ENCODE data around the gene MX2. TPM values are rescaled to one million over a fixed set of nuclear protein-coding genes. Genes with fewer than 3 reads are reported as not detected.

Gene MX2
- total RNA-seq, 2 donors from 2014 or later: 1.6 to 11.4 TPM

- H3K4me3 ChIP-seq (ENCODE audit: low read length): no peak overlapping the region
- H3K9me3 ChIP-seq (ENCODE audit: control insufficient read depth, low read length): no peaks in the 10 kb centered on the region
- H3K36me3 ChIP-seq (ENCODE audit: control insufficient read depth, insufficient read depth, low read length): no peaks in the 10 kb centered on the region
- TF ChIP-seq, protein P1, sequence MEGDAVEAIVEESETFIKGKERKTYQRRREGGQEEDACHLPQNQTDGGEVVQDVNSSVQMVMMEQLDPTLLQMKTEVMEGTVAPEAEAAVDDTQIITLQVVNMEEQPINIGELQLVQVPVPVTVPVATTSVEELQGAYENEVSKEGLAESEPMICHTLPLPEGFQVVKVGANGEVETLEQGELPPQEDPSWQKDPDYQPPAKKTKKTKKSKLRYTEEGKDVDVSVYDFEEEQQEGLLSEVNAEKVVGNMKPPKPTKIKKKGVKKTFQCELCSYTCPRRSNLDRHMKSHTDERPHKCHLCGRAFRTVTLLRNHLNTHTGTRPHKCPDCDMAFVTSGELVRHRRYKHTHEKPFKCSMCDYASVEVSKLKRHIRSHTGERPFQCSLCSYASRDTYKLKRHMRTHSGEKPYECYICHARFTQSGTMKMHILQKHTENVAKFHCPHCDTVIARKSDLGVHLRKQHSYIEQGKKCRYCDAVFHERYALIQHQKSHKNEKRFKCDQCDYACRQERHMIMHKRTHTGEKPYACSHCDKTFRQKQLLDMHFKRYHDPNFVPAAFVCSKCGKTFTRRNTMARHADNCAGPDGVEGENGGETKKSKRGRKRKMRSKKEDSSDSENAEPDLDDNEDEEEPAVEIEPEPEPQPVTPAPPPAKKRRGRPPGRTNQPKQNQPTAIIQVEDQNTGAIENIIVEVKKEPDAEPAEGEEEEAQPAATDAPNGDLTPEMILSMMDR (conservative IDR thresholded peaks at IDR 0.05): no peak
- Mint-ChIP-seq H3K36me3 (ENCODE audit: low read depth) (no peaks in the 10 kb centered on the region), H3K4me3 (no peak overlapping the region), H3K4me1 (no peaks in the 10 kb centered on the region), H3K27ac (no peak overlapping the region), H3K27me3 (ENCODE audit: insufficient read depth) (no peaks in the 10 kb centered on the region), H3K9me3 (peaks cover 3% of the 10 kb centered on the region)
- H3K4me1 ChIP-seq (ENCODE audit: control insufficient read depth, insufficient read depth, low read length): no peaks in the 10 kb centered on the region
- no peak for DNase-seq
- no peak overlapping the region for H3K27ac ChIP-seq (ENCODE audit: low read depth, low read length)
- H3K9ac ChIP-seq (ENCODE audit: extremely low read depth, low read length, poor library complexity, severe bottlenecking): no peak overlapping the region
- WGBS, 2 experiments (ENCODE audit: insufficient coverage in 1 of 2, insufficient read length in 1 of 2): 83 to 88% methylated on average over 4 to 8 of the region's 8 CpGs
- H3K27me3 ChIP-seq (ENCODE audit: control insufficient read depth, insufficient read depth, low read length, poor library complexity, severe bottlenecking): no peaks in the 10 kb centered on the region
Measured at GRCh38 chr21:41387824-41388223, 26.0 kb downstream of the MX2 start.

DNA sequence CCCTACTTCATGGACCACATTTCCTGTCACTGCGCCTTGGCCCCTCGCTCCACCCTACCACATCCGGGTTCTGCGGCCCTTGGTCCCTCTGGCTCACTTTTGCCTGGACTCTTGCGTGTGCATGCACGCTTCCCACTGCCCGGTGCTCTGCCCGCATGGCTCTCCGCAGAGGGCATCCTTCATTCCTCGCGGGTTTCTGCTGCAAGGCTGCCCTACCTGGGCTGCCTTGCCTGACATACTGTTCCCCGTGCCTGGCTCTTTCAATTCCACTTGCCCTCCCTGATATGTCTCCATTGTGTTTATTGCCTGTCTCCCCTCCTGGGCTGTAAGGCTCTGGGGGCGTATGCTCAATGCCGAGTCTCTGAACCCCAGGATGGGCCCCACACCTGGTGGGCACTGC is 26.4 kb downstream of the MX2 start:
- Histone ChIP-seq H3K9ac (ENCODE audit: extremely low read depth, low read length, poor library complexity, severe bottlenecking) (no peak overlapping the region), H3K27ac (ENCODE audit: low read depth, low read length) (no peak overlapping the region), H3K9me3 (ENCODE audit: control insufficient read depth, low read length) (no peaks in the 10 kb centered on the region), H3K36me3 (ENCODE audit: control insufficient read depth, insufficient read depth, low read length) (no peaks in the 10 kb centered on the region), H3K4me3 (ENCODE audit: low read length) (no peak overlapping the region), H3K4me1 (ENCODE audit: control insufficient read depth, insufficient read depth, low read length) (no peaks in the 10 kb centered on the region), H3K27me3 (ENCODE audit: control insufficient read depth, insufficient read depth, low read length, poor library complexity, severe bottlenecking) (no peaks in the 10 kb centered on the region)
- Mint-ChIP-seq H3K27me3 (ENCODE audit: insufficient read depth) (no peaks in the 10 kb centered on the region), H3K36me3 (ENCODE audit: low read depth) (no peaks in the 10 kb centered on the region), H3K27ac (no peak overlapping the region), H3K9me3 (peaks cover 3% of the 10 kb centered on the region), H3K4me1 (no peaks in the 10 kb centered on the region), H3K4me3 (no peak overlapping the region)
- 95 to 97% methylated on average over 11 to 14 of the region's 14 CpGs for WGBS, 2 experiments (ENCODE audit: insufficient coverage in 1 of 2, insufficient read length in 1 of 2)
- DNase-seq: no peak
- TF ChIP-seq, protein P1 (conservative IDR thresholded peaks at IDR 0.05): no peak

- TF ChIP-seq, protein P1 (conservative IDR thresholded peaks at IDR 0.05): no peak
- H3K36me3 Mint-ChIP-seq (ENCODE audit: low read depth): no peaks in the 10 kb centered on the region
- Histone ChIP-seq H3K4me3 (ENCODE audit: low read length) (no peak overlapping the region), H3K9me3 (ENCODE audit: control insufficient read depth, low read length) (no peaks in the 10 kb centered on the region), H3K27ac (ENCODE audit: low read depth, low read length) (no peak overlapping the region), H3K27me3 (ENCODE audit: control insufficient read depth, insufficient read depth, low read length, poor library complexity, severe bottlenecking) (no peaks in the 10 kb centered on the region), H3K4me1 (ENCODE audit: control insufficient read depth, insufficient read depth, low read length) (no peaks in the 10 kb centered on the region), H3K36me3 (ENCODE audit: control insufficient read depth, insufficient read depth, low read length) (no peaks in the 10 kb centered on the region), H3K9ac (ENCODE audit: extremely low read depth, low read length, poor library complexity, severe bottlenecking) (no peak overlapping the region)
- H3K27ac Mint-ChIP-seq: no peak overlapping the region
- peaks cover 3% of the 10 kb centered on the region for H3K9me3 Mint-ChIP-seq
- H3K4me1 Mint-ChIP-seq: no peaks in the 10 kb centered on the region
- H3K4me3 Mint-ChIP-seq: no peak overlapping the region
- WGBS, 2 experiments (ENCODE audit: insufficient coverage in 1 of 2, insufficient read length in 1 of 2): 91 to 92% methylated on average over 13 to 17 of the region's 17 CpGs
- peak; percentile 19 for DNase-seq
- no peaks in the 10 kb centered on the region for H3K27me3 Mint-ChIP-seq (ENCODE audit: insufficient read depth)
Measured at GRCh38 chr21:41390043-41390639, 28.3 kb downstream of the MX2 start.
